IMR-90 (cell line): ENCODE results near the gene ABLIM3. TPM values are rescaled to one million over a fixed set of nuclear protein-coding genes. Genes with fewer than 3 reads are reported as not detected.

Experiments used
- ATAC-seq: fragments of 200-7000 bp; cut with Tn5 transposase; 2 replicates; pipeline ENCODE4 v1.9.1; 2020; ENCODE audit warnings: low read depth, mild to moderate bottlenecking, moderate library complexity
- BruUV-seq: library from RNA; stranded (reverse); fragments of 400-500 nt; replicated peaks from 2 replicates; lab custom pipeline; 2021; lab: Mats Ljungman, UMichigan
- CTCF ChIA-PET: fragments of 300-600 bp; formaldehyde crosslinking; extraction: SDS; loops from one replicate; lab custom pipeline; 2021; ENCODE audit warnings: antibody characterized with exemption; lab: Yijun Ruan, JAX
- POLR2A ChIA-PET: fragments of 300-600 bp; sonication (Branson Sonifier 250); formaldehyde crosslinking; loops from one replicate; lab custom pipeline; 2022; ENCODE audit warnings: antibody characterized with exemption; ENCODE audit not compliant: unreplicated experiment; lab: Charles Lee
- DNase-seq: peaks from one replicate; pipeline ENCODE4 v3.0.0; 2013
- H2AFZ ChIP-seq: replicated peaks from 2 replicates; pipeline ENCODE3; 2013; ENCODE audit warnings: low read length, mild to moderate bottlenecking; ENCODE audit not compliant: poor library complexity
- H2AK5ac ChIP-seq: 2 replicates; pipeline ENCODE4 v1.6.1; 2013; ENCODE audit warnings: low read depth, low read length, inconsistent platforms
- H2AK9ac ChIP-seq: replicated peaks from 2 replicates; pipeline ENCODE3; 2013; ENCODE audit warnings: mild to moderate bottlenecking, low read depth, low read length, moderate library complexity; ENCODE audit not compliant: poor library complexity
- H2BK120ac ChIP-seq: 2 replicates; pipeline ENCODE4 v1.6.1; 2013; ENCODE audit warnings: low read depth, low read length, inconsistent platforms
- H2BK15ac ChIP-seq: 3 replicates; pipeline ENCODE4 v1.6.1; 2013; ENCODE audit warnings: low read depth, low read length, inconsistent platforms
- H2BK20ac ChIP-seq: 2 replicates; pipeline ENCODE4 v1.6.1; 2013; ENCODE audit warnings: low read depth, mild to moderate bottlenecking, inconsistent platforms, low read length, moderate library complexity
- H2BK5ac ChIP-seq: 2 replicates; pipeline ENCODE4 v1.6.1; 2013; ENCODE audit warnings: mild to moderate bottlenecking, low read depth, low read length, inconsistent platforms; ENCODE audit not compliant: poor library complexity, severe bottlenecking
- H3K14ac ChIP-seq: replicated peaks from 2 replicates; pipeline ENCODE4 v1.6.1; 2013; ENCODE audit warnings: low read depth, low read length, inconsistent platforms
- H3K18ac ChIP-seq: 2 replicates; pipeline ENCODE4 v1.6.1; 2013; ENCODE audit warnings: low read depth, low read length, control low read depth
- H3K23ac ChIP-seq: 2 replicates; pipeline ENCODE4 v1.6.1; 2013; ENCODE audit warnings: low read depth, low read length, inconsistent platforms
- H3K27ac ChIP-seq: 2 replicates; pipeline ENCODE4 v1.5.1; 2013; ENCODE audit warnings: mild to moderate bottlenecking, control low read depth, low read length; ENCODE audit not compliant: insufficient read depth
- H3K27me3 ChIP-seq: 2 replicates; pipeline ENCODE4 v1.6.1; 2013; ENCODE audit warnings: low read length; ENCODE audit not compliant: control insufficient read depth, insufficient read depth
- H3K36me3 ChIP-seq: 2 replicates; pipeline ENCODE4 v1.6.1; 2013; ENCODE audit warnings: low read length, mixed read lengths; ENCODE audit not compliant: control insufficient read depth, insufficient read depth
- H3K4ac ChIP-seq: 2 replicates; pipeline ENCODE4 v1.6.1; 2013; ENCODE audit warnings: low read depth, low read length, inconsistent platforms
- H3K4me1 ChIP-seq: 2 replicates; pipeline ENCODE4 v1.6.1; 2013; ENCODE audit warnings: low read length, mixed read lengths; ENCODE audit not compliant: control insufficient read depth, insufficient read depth
- H3K4me2 ChIP-seq: 2 replicates; pipeline ENCODE4 v1.6.1; 2013; ENCODE audit warnings: low read depth, mild to moderate bottlenecking, control low read depth, low read length, moderate library complexity
- H3K4me3 ChIP-seq: 2 replicates; pipeline ENCODE4 v1.5.1; 2013; ENCODE audit warnings: low read depth, mild to moderate bottlenecking, control low read depth, low read length, moderate library complexity; ENCODE audit not compliant: insufficient read depth
- H3K56ac ChIP-seq: 2 replicates; pipeline ENCODE4 v1.6.1; 2013; ENCODE audit warnings: low read length, inconsistent platforms; ENCODE audit not compliant: insufficient read depth; ENCODE audit errors: extremely low read depth
- H3K79me1 ChIP-seq, 2 experiments: 2 replicates each; pipeline ENCODE4 v1.6.1; 2013; ENCODE audit warnings: low read length in 2 of 2, inconsistent platforms in 1 of 2, low read depth in 1 of 2
- H3K9ac ChIP-seq: 2 replicates; pipeline ENCODE4 v1.6.1; 2013; ENCODE audit warnings: low read depth, low read length, control low read depth
- H3K9me1 ChIP-seq: 2 replicates; pipeline ENCODE4 v1.6.1; 2013; ENCODE audit warnings: low read length, inconsistent platforms; ENCODE audit not compliant: insufficient read depth
- H3K9me3 ChIP-seq: 2 replicates; pipeline ENCODE4 v1.6.1; 2013; ENCODE audit warnings: low read length; ENCODE audit not compliant: control insufficient read depth, insufficient read depth
- H4K20me1 ChIP-seq: 2 replicates; pipeline ENCODE4 v1.6.1; 2013; ENCODE audit warnings: low read length, inconsistent platforms; ENCODE audit not compliant: insufficient read depth
- H4K5ac ChIP-seq: 2 replicates; pipeline ENCODE4 v1.6.1; 2013; ENCODE audit warnings: mild to moderate bottlenecking, low read depth, low read length, control low read depth
- H4K8ac ChIP-seq, 2 experiments: 2 replicates each; pipeline ENCODE4 v1.6.1; 2013; ENCODE audit warnings: low read depth in 2 of 2, low read length in 2 of 2, control low read depth in 1 of 2, inconsistent platforms in 1 of 2
- H4K91ac ChIP-seq: 2 replicates; pipeline ENCODE4 v1.6.1; 2013; ENCODE audit warnings: low read depth, low read length, inconsistent platforms; ENCODE audit not compliant: insufficient read depth
- BHLHE40 ChIP-seq: fragments of 150-350 bp; IDR thresholded peaks from 2 replicates; pipeline ENCODE4 v1.6.1; 2016; ENCODE audit warnings: mild to moderate bottlenecking, low read depth, low read length
- CEBPB ChIP-seq: IDR thresholded peaks from 2 replicates; pipeline ENCODE4 v1.6.1; 2012; ENCODE audit warnings: low read depth, low read length, improper control_type of control experiment
- CHD1 ChIP-seq: IDR thresholded peaks from 2 replicates; pipeline ENCODE4 v1.6.1; 2012; ENCODE audit warnings: low read depth, low read length, improper control_type of control experiment
- CTCF ChIP-seq: conservative IDR thresholded peaks from 2 replicates; pipeline ENCODE4 v1.5.1; 2012; ENCODE audit warnings: mild to moderate bottlenecking, low read depth, low read length, improper control_type of control experiment
- ELK1 ChIP-seq: fragments of 150-350 bp; IDR thresholded peaks from 2 replicates; pipeline ENCODE4 v1.6.1; 2016; ENCODE audit warnings: low read depth, mild to moderate bottlenecking, low read length, moderate library complexity, borderline replicate concordance
- FOS ChIP-seq: fragments of 150-350 bp; IDR thresholded peaks from 2 replicates; pipeline ENCODE4 v1.6.1; 2016; ENCODE audit warnings: low read depth, low read length
- MAFK ChIP-seq: IDR thresholded peaks from 2 replicates; pipeline ENCODE4 v1.6.1; 2012; ENCODE audit warnings: low read depth, low read length, improper control_type of control experiment
- MAZ ChIP-seq: IDR thresholded peaks from 2 replicates; pipeline ENCODE4 v1.6.1; 2012; ENCODE audit warnings: low read depth, mild to moderate bottlenecking, low read length, improper control_type of control experiment, moderate library complexity, borderline replicate concordance
- MXI1 ChIP-seq: IDR thresholded peaks from 2 replicates; pipeline ENCODE4 v1.6.1; 2012; ENCODE audit warnings: low read depth, mild to moderate bottlenecking, low read length, moderate library complexity, borderline replicate concordance
- NFE2L2 ChIP-seq: fragments of 150-350 bp; IDR thresholded peaks from 2 replicates; pipeline ENCODE4 v1.6.1; 2016; ENCODE audit warnings: low read depth, mild to moderate bottlenecking, low read length
- POLR2A ChIP-seq: IDR thresholded peaks from 2 replicates; pipeline ENCODE4 v1.6.1; 2012; ENCODE audit warnings: mild to moderate bottlenecking, low read depth, low read length
- RAD21 ChIP-seq: IDR thresholded peaks from 2 replicates; pipeline ENCODE4 v1.6.1; 2012; ENCODE audit warnings: low read length, improper control_type of control experiment
- RFX5 ChIP-seq: IDR thresholded peaks from 2 replicates; pipeline ENCODE4 v1.8.0; 2012; ENCODE audit warnings: low read depth, mild to moderate bottlenecking, low read length, moderate library complexity
- SMC3 ChIP-seq: fragments of 150-350 bp; IDR thresholded peaks from 2 replicates; pipeline ENCODE4 v1.6.1; 2016; ENCODE audit warnings: low read depth, mild to moderate bottlenecking, antibody characterized with exemption, low read length, moderate library complexity
- WGBS, 2 experiments: methylation state at CpG; one replicate each; pipeline versions ENCODE4 v1.1.5 to v1.1.7; 2013; ENCODE audit warnings: missing lambda C conversion rate in 2 of 2; ENCODE audit not compliant: insufficient read length in 1 of 2; ENCODE audit errors: extremely low coverage in 2 of 2; 5-methylcytosine and 5-hydroxymethylcytosine counted together
- dilution Hi-C: fragments of 300-500 bp; cut with HindIII; formaldehyde crosslinking; loops from one replicate; pipeline ENCODE4 v1.14.3; 2018; ENCODE audit warnings: low sequenced_read_pairs; ENCODE audit not compliant: unreplicated experiment
- in situ Hi-C: fragments of 300-500 bp; cut with MboI; formaldehyde crosslinking; loops from 3 replicates; pipeline ENCODE4 v1.14.3; 2019; ENCODE audit warnings: low sequenced_read_pairs, inconsistent platforms, mixed read lengths
- intact Hi-C: fragments of 100-400 bp; cut with micrococcal nuclease; formaldehyde crosslinking; loops from 2 replicates; pipeline ENCODE4 v1.10.0; 2022
- polyA plus RNA-seq, 3 experiments: library from polyadenylated mRNA; depleted of rRNA; stranded (reverse); fragments of >200 nt; gene quantifications; 2 replicates each; pipeline ENCODE4 v1.2.3, GENCODE V29; 2012; ENCODE audit warnings: low replicate concordance in 1 of 3
- total RNA-seq: library from RNA; depleted of rRNA; stranded (reverse); fragments of >200 nt; gene quantifications from 2 replicates; pipeline ENCODE4 v1.2.3, GENCODE V29; 2012

The ABLIM3 gene
- total and polyA plus RNA-seq, 2 of the 4 experiments (the other 2 are of a cell fraction): 33.3 to 69.9 TPM

GRCh38 chr5:149283626-149284480, 142.6 kb downstream of the ABLIM3 start (continued):
- TF ChIP-seq MAFK (no peak), NFE2L2 (no peak)

GRCh38 chr5:149284501-149284900, 143.2 kb downstream of the ABLIM3 start:
- CTCF ChIA-PET: no interaction called here
- dilution Hi-C loops: no loop called here
- H3K4me2 ChIP-seq: peak overlapping the region; percentile 50
- TF ChIP-seq CHD1 (no peak), CEBPB (peak; percentile 59; the same call in 1 of the 2 replicates), FOS (no peak), SMC3 (no peak), CTCF (no peak), POLR2A (no peak), MAFK (no peak), RFX5 (no peak), BHLHE40 (peak; percentile 89), MAZ (no peak), ELK1 (no peak), NFE2L2 (no peak), MXI1 (no peak), RAD21 (no peak)

More at GRCh38 chr5:149284501-149284900, 143.2 kb downstream of the ABLIM3 start:
- H2BK120ac ChIP-seq: no peak overlapping the region
- 0 out of 4 replicates have a peak, but pooled peaks cover 3 to 13% of the 10 kb centered on the region in 2 experiments for H3K79me1 ChIP-seq
- H3K9me1 ChIP-seq: peaks cover 22% of the 10 kb centered on the region
- BruUV-seq: no TSS peak
- no peaks in the 10 kb centered on the region for H3K9me3 ChIP-seq
- H2AK9ac ChIP-seq: no peak overlapping the region
- no peak overlapping the region for H2BK5ac ChIP-seq
- H3K4me3 ChIP-seq: no peak overlapping the region
- no peak overlapping the region for H4K5ac ChIP-seq
- H3K4me1 ChIP-seq: peaks cover 3% of the 10 kb centered on the region
- H3K18ac ChIP-seq: no peak overlapping the region
- DNase-seq: peak; percentile 54
- H4K91ac ChIP-seq: no peak overlapping the region
- 33% methylated on average over 4 of the region's 5 CpGs; no CpG with 5 or more reads in 1 of the 2 experiments for WGBS, 2 experiments
- H2AFZ ChIP-seq: peak overlapping the region; percentile 40
- no peak overlapping the region for H3K56ac ChIP-seq
- in situ Hi-C loops: no loop called here
- H3K36me3 ChIP-seq: no peaks in the 10 kb centered on the region
- H4K20me1 ChIP-seq: peaks cover 4% of the 10 kb centered on the region; the same call in 1 of the 2 replicates
- no peak overlapping the region for H3K27ac ChIP-seq
- peak overlapping the region; percentile 48; the same call in 1 of the 2 replicates for H3K14ac ChIP-seq
- H3K23ac ChIP-seq: no peak overlapping the region
- H3K9ac ChIP-seq: no peak overlapping the region
- POLR2A ChIA-PET: no interaction called here
- H3K27me3 ChIP-seq: no peaks in the 10 kb centered on the region
- H3K4ac ChIP-seq: no peak overlapping the region
- no peak overlapping the region for H2AK5ac ChIP-seq
- H2BK15ac ChIP-seq: no peak overlapping the region
- peak; percentile 57 for ATAC-seq
- H4K8ac ChIP-seq: no peak overlapping the region
- intact Hi-C loops: no loop called here
- no peak overlapping the region for H2BK20ac ChIP-seq
